Gastrocnemius medialis (tissue), 4 donors: Measurements from ENCODE around the gene INPP4B.

ENCODE experiments used
- CTCF ChIP-seq, 5 experiments: fragments of 450-650 bp in 3 of 5; fragments of 200-600 bp in 2 of 5; sonication (generic) in 2 of 5; IDR thresholded peaks in 4 of 5; conservative IDR thresholded peaks in 1 of 5; 1 replicate in 4 of 5; 2 replicates in 1 of 5; pipeline ENCODE4 v1.5.1; 2016 to 2019; ENCODE audit warnings: antibody characterized with exemption in 5 of 5, mild to moderate bottlenecking in 3 of 5, moderate library complexity in 3 of 5
- POLR2A ChIP-seq, 2 donors: fragments of 450-650 bp; IDR thresholded peaks; one replicate each; pipeline ENCODE4 v1.6.1; 2017; ENCODE audit warnings: antibody characterized with exemption in 2 of 2, mild to moderate bottlenecking in 2 of 2, moderate library complexity in 2 of 2

DNA sequence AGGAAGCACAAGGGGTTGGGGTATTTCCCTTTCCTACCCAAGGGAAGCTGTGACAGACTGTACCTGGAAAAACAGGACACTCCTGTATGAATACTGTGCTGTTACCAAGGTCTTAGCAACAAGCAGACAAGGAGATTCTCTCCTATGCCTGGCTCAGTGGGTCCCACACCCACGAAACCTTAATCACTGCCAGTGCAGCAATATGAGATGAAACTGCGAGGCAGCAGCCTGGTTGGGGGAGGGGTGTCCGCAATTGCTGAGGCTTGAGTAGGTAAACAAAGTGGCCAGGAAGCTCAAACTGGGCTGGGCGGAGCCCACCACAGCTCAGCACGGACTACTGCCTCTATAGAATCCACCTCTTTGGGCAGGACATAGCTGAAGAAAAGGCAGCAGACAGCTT lies 197.7 kb downstream of the INPP4B start:
- no peak for TF ChIP-seq CTCF (IDR thresholded peaks at IDR 0.05 in 4 of 5, conservative IDR thresholded peaks at IDR 0.05 in 1 of 5)
- TF ChIP-seq POLR2A (IDR thresholded peaks at IDR 0.05) = no peak
